GM12878 (cell line): ENCODE results near the gene TTC39B. TPM values are rescaled to one million over a fixed set of nuclear protein-coding genes. Genes with fewer than 3 reads are reported as not detected.

Experiments used
- ATAC-seq: fragments of 200-7000 bp; cut with Tn5 transposase; 3 replicates; pipeline ENCODE4 v1.9.1; 2020; ENCODE audit warnings: mild to moderate bottlenecking, moderate library complexity
- BruUV-seq: library from RNA; stranded (reverse); fragments of 400-500 nt; replicated peaks from 2 replicates; lab custom pipeline; 2021; lab: Mats Ljungman, UMichigan
- CTCF ChIA-PET: fragments of 300-600 bp; sonication (Branson Sonifier 250); formaldehyde crosslinking; extraction: SDS; loops from one replicate; lab custom pipeline; 2021; ENCODE audit warnings: inconsistent platforms; lab: Yijun Ruan, JAX
- POLR2A ChIA-PET: fragments of 350-600 bp; formaldehyde crosslinking; extraction: SDS; loops from one replicate; lab custom pipeline; 2021; ENCODE audit warnings: inconsistent platforms; lab: Charles Lee
- RAD21 ChIA-PET: fragments of 300-600 bp; sonication (Branson Sonifier 250); formaldehyde crosslinking; loops from one replicate; lab custom pipeline; 2023; ENCODE audit warnings: antibody characterized with exemption; ENCODE audit not compliant: unreplicated experiment; lab: Charles Lee
- SMC1A ChIA-PET: fragments of 300-600 bp; sonication (Branson Sonifier 250); formaldehyde crosslinking; loops from one replicate; lab custom pipeline; 2023; ENCODE audit not compliant: unreplicated experiment, uncharacterized antibody; lab: Charles Lee
- DNase-seq: peaks from one replicate; pipeline ENCODE4 v3.0.0-alpha.2; 2011; ENCODE audit warnings: low read depth, low spot score
- FAIRE-seq: peaks from 3 replicates; lab custom pipeline; 2011; peaks lifted over from hg19 to GRCh38; lab: Jason Lieb, UNC
- H2AFZ ChIP-seq: 2 replicates; pipeline ENCODE4 v1.6.0; 2011; ENCODE audit warnings: low read depth, low read length, control low read depth; ENCODE audit not compliant: control insufficient read depth
- H3K27ac ChIP-seq: 2 replicates; pipeline ENCODE4 v1.5.1; 2011; ENCODE audit warnings: control low read depth; ENCODE audit not compliant: control insufficient read depth, insufficient read depth
- H3K27me3 ChIP-seq, 2 experiments: replicated peaks in 1 of 2; 2 replicates each; pipeline versions ENCODE4 v1.6.0 to v1.6.1; 2011; ENCODE audit warnings: low read length in 1 of 2; ENCODE audit not compliant: control insufficient read depth in 2 of 2, insufficient read depth in 2 of 2
- H3K36me3 ChIP-seq, 2 experiments: 2 replicates each; pipeline ENCODE4 v1.5.1; 2011; ENCODE audit warnings: low read length in 1 of 2; ENCODE audit not compliant: control insufficient read depth in 2 of 2, insufficient read depth in 2 of 2
- H3K4me1 ChIP-seq: 2 replicates; pipeline ENCODE4 v1.6.1; 2011; ENCODE audit warnings: mild to moderate bottlenecking, low read length, moderate library complexity, mixed read lengths; ENCODE audit not compliant: control insufficient read depth, insufficient read depth
- H3K4me2 ChIP-seq: 2 replicates; pipeline ENCODE4 v1.6.0; 2011; ENCODE audit warnings: control low read depth; ENCODE audit not compliant: control insufficient read depth, insufficient read depth
- H3K4me3 ChIP-seq: fragments of 200-600 bp; sonication (generic); 2 replicates; pipeline ENCODE4 v1.5.1; 2016
- H3K79me2 ChIP-seq: 2 replicates; pipeline ENCODE4 v1.6.0; 2011; ENCODE audit warnings: low read length; ENCODE audit not compliant: control insufficient read depth, insufficient read depth
- H3K9ac ChIP-seq: 2 replicates; pipeline ENCODE4 v1.8.0; 2011; ENCODE audit warnings: low read length, control low read depth, mixed read lengths; ENCODE audit not compliant: control insufficient read depth, insufficient read depth
- H3K9me3 ChIP-seq: replicated peaks from 3 replicates; pipeline ENCODE4 v1.5.1; 2011; ENCODE audit warnings: mild to moderate bottlenecking, low read length; ENCODE audit not compliant: control insufficient read depth, insufficient read depth
- H4K20me1 ChIP-seq: 2 replicates; pipeline ENCODE4 v1.6.0; 2011; ENCODE audit not compliant: control insufficient read depth, insufficient read depth
- CHD4 ChIP-seq: fragments of 200-600 bp; sonication (generic); IDR thresholded peaks from 2 replicates; pipeline ENCODE4 v1.6.1; 2016; ENCODE audit warnings: mild to moderate bottlenecking
- EED ChIP-seq: sonication (generic); IDR thresholded peaks from 2 replicates; pipeline ENCODE4 v1.6.1; 2016; ENCODE audit warnings: antibody characterized with exemption, low read depth
- EP300 ChIP-seq, 2 experiments: fragments of 150-350 bp in 1 of 2; IDR thresholded peaks; 2 replicates each; pipeline ENCODE4 v1.6.1; 2011 to 2012; ENCODE audit warnings: low read depth in 2 of 2, low read length in 2 of 2, borderline replicate concordance in 1 of 2, improper control_type of control experiment in 1 of 2, inconsistent platforms in 1 of 2; ENCODE audit not compliant: control insufficient read depth in 1 of 2
- EZH2 ChIP-seq: IDR thresholded peaks from 2 replicates; pipeline ENCODE4 v1.6.1; 2012; ENCODE audit warnings: low read depth, mild to moderate bottlenecking, control low read depth, inconsistent platforms, low read length, borderline replicate concordance; ENCODE audit not compliant: control insufficient read depth
- NBN ChIP-seq: fragments of 450-650 bp; IDR thresholded peaks from 2 replicates; pipeline ENCODE4 v1.6.1; 2016
- POLR2AphosphoS2 ChIP-seq: IDR thresholded peaks from 2 replicates; pipeline ENCODE4 v1.6.1; 2011; ENCODE audit warnings: low read depth, mild to moderate bottlenecking, low read length, improper control_type of control experiment, moderate library complexity
- RB1 ChIP-seq: fragments of 450-650 bp; formaldehyde crosslinking; IDR thresholded peaks from 2 replicates; pipeline ENCODE4 v1.6.1; 2017; ENCODE audit warnings: mild to moderate bottlenecking, borderline replicate concordance
- RBBP5 ChIP-seq: fragments of 200-600 bp; sonication (generic); conservative IDR thresholded peaks from 2 replicates; pipeline ENCODE4 v1.6.1; 2016
- SUPT20H ChIP-seq: IDR thresholded peaks from 2 replicates; pipeline ENCODE4 v1.6.1; 2011; ENCODE audit warnings: low read depth, mild to moderate bottlenecking, low read length, moderate library complexity, borderline replicate concordance; ENCODE audit not compliant: control insufficient read depth
- SUZ12 ChIP-seq: fragments of 200-600 bp; sonication (generic); IDR thresholded peaks from one replicate; pipeline ENCODE4 v1.6.1; 2018; ENCODE audit warnings: antibody characterized with exemption, mild to moderate bottlenecking; ENCODE audit not compliant: unreplicated experiment
- TARDBP ChIP-seq: IDR thresholded peaks from 2 replicates; pipeline ENCODE4 v1.6.1; 2016; ENCODE audit warnings: borderline replicate concordance
- YBX1 ChIP-seq: fragments of 450-650 bp; IDR thresholded peaks from 2 replicates; pipeline ENCODE4 v1.6.1; 2016; ENCODE audit warnings: antibody characterized with exemption
- YY1 ChIP-seq: IDR thresholded peaks from 2 replicates; pipeline ENCODE4 v1.6.1; 2011; ENCODE audit warnings: low read depth, mild to moderate bottlenecking, low read length
- WGBS: methylation state at CpG from one replicate; pipeline ENCODE4 v1.1.6; 2016; ENCODE audit warnings: low lambda C conversion rate; ENCODE audit not compliant: insufficient replicate concordance, insufficient coverage; ENCODE audit errors: missing lambda C conversion rate; 5-methylcytosine and 5-hydroxymethylcytosine counted together
- in situ Hi-C: fragments of 300-500 bp; cut with MboI; formaldehyde crosslinking; loops from 9 replicates; pipeline ENCODE4 v1.14.3; 2018; ENCODE audit warnings: mixed read lengths
- intact Hi-C: fragments of 100-400 bp; cut with micrococcal nuclease; formaldehyde crosslinking; loops from one replicate; pipeline ENCODE4 v1.14.2; 2022; ENCODE audit not compliant: unreplicated experiment
- polyA plus RNA-seq, 11 experiments: library from polyadenylated mRNA; depleted of rRNA in 4 of 11; unstranded in 6 of 11; stranded (reverse) in 5 of 11; fragments of >200 nt; fragmentation: Nextera tagmentation in 4 of 11; fragmentation: Illumina TruSeq in 1 of 11; extraction: Ambion mirVana in 4 of 11; extraction: Trizol in 1 of 11; gene quantifications; 1 replicate in 1 of 11; 2 replicates in 10 of 11; pipeline versions ENCODE4 v1.2.1 to v1.2.3, GENCODE V29; 2011 to 2016; ENCODE audit warnings: inconsistent platforms in 2 of 11, missing spikeins in 2 of 11, low read depth in 1 of 11
- total RNA-seq, 4 experiments: library from RNA; depleted of rRNA in 3 of 4; stranded (reverse); fragments of >200 nt in 3 of 4; fragmentation: Illumina TruSeq in 1 of 4; extraction: Trizol in 1 of 4; gene quantifications; 2 replicates each; pipeline versions ENCODE4 v1.2.1 to v1.2.3, GENCODE V29; 2013 to 2021
- TF ChIP-seq, protein P1 (sequence below): fragments of 450-650 bp; formaldehyde crosslinking; IDR thresholded peaks from 2 replicates; pipeline ENCODE4 v1.4.0; 2020; ENCODE audit warnings: mild to moderate bottlenecking, moderate library complexity
- TF ChIP-seq, protein P2 (sequence below): IDR thresholded peaks from 2 replicates; pipeline ENCODE4 v1.6.1; 2012; ENCODE audit warnings: low read length, inconsistent platforms
- TF ChIP-seq, protein P3 (sequence below): fragments of 450-650 bp; IDR thresholded peaks from 2 replicates; pipeline ENCODE4 v1.6.1; 2017; ENCODE audit warnings: mild to moderate bottlenecking
- TF ChIP-seq, protein P4 (sequence below): IDR thresholded peaks from 2 replicates; pipeline ENCODE4 v1.6.1; 2011; ENCODE audit warnings: borderline replicate concordance, low read depth, mild to moderate bottlenecking, moderate library complexity, low read length; ENCODE audit not compliant: insufficient read depth, poor library complexity, severe bottlenecking

The TTC39B gene
- total and polyA plus RNA-seq, 10 of the 15 experiments (the other 5 are each of a cell fraction or from before 2014, with no cell fraction given): 0.68 to 2.5 (median 1.5) TPM

GRCh38 chr9:15146268-15146700, 160.7 kb downstream of the TTC39B start:
- ChIA-PET RAD21 (no interaction called here), POLR2A (no interaction called here), SMC1A (interaction anchor here (1.0 kb wide), 1 partner anchor 23 kb away, joined by 3 read pairs; no protein-coding TSS in a partner anchor), CTCF (no interaction called here)
- Histone ChIP-seq H3K79me2 (no peaks in the 10 kb centered on the region), H3K27me3 (no peaks in the 10 kb centered on the region), H3K9me3 (no peaks in the 10 kb centered on the region), H3K4me2 (no peak overlapping the region), H3K27ac (no peak overlapping the region), H4K20me1 (no peaks in the 10 kb centered on the region), H3K36me3 (no peaks in the 10 kb centered on the region), H3K4me3 (no peak overlapping the region), H2AFZ (no peak overlapping the region), H3K9ac (no peak overlapping the region), H3K4me1 (no peaks in the 10 kb centered on the region)
- BruUV-seq: no TSS peak
- in situ Hi-C loops: loop anchor here (25.0 kb wide), 1 partner anchor 684 kb away; no protein-coding TSS in a partner anchor
- DNase-seq (no peak), ATAC-seq (no peak), FAIRE-seq (no peak)
- TF ChIP-seq, protein P1, sequence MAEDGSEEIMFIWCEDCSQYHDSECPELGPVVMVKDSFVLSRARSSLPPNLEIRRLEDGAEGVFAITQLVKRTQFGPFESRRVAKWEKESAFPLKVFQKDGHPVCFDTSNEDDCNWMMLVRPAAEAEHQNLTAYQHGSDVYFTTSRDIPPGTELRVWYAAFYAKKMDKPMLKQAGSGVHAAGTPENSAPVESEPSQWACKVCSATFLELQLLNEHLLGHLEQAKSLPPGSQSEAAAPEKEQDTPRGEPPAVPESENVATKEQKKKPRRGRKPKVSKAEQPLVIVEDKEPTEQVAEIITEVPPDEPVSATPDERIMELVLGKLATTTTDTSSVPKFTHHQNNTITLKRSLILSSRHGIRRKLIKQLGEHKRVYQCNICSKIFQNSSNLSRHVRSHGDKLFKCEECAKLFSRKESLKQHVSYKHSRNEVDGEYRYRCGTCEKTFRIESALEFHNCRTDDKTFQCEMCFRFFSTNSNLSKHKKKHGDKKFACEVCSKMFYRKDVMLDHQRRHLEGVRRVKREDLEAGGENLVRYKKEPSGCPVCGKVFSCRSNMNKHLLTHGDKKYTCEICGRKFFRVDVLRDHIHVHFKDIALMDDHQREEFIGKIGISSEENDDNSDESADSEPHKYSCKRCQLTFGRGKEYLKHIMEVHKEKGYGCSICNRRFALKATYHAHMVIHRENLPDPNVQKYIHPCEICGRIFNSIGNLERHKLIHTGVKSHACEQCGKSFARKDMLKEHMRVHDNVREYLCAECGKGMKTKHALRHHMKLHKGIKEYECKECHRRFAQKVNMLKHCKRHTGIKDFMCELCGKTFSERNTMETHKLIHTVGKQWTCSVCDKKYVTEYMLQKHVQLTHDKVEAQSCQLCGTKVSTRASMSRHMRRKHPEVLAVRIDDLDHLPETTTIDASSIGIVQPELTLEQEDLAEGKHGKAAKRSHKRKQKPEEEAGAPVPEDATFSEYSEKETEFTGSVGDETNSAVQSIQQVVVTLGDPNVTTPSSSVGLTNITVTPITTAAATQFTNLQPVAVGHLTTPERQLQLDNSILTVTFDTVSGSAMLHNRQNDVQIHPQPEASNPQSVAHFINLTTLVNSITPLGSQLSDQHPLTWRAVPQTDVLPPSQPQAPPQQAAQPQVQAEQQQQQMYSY (CRISPR knock-in tag): no peak
- TF ChIP-seq CHD4: no peak
- no peak for TF ChIP-seq SUZ12
- TF ChIP-seq, protein P2, sequence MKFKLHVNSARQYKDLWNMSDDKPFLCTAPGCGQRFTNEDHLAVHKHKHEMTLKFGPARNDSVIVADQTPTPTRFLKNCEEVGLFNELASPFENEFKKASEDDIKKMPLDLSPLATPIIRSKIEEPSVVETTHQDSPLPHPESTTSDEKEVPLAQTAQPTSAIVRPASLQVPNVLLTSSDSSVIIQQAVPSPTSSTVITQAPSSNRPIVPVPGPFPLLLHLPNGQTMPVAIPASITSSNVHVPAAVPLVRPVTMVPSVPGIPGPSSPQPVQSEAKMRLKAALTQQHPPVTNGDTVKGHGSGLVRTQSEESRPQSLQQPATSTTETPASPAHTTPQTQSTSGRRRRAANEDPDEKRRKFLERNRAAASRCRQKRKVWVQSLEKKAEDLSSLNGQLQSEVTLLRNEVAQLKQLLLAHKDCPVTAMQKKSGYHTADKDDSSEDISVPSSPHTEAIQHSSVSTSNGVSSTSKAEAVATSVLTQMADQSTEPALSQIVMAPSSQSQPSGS: no peak
- TF ChIP-seq POLR2AphosphoS2: no peak
- TF ChIP-seq, protein P3, sequence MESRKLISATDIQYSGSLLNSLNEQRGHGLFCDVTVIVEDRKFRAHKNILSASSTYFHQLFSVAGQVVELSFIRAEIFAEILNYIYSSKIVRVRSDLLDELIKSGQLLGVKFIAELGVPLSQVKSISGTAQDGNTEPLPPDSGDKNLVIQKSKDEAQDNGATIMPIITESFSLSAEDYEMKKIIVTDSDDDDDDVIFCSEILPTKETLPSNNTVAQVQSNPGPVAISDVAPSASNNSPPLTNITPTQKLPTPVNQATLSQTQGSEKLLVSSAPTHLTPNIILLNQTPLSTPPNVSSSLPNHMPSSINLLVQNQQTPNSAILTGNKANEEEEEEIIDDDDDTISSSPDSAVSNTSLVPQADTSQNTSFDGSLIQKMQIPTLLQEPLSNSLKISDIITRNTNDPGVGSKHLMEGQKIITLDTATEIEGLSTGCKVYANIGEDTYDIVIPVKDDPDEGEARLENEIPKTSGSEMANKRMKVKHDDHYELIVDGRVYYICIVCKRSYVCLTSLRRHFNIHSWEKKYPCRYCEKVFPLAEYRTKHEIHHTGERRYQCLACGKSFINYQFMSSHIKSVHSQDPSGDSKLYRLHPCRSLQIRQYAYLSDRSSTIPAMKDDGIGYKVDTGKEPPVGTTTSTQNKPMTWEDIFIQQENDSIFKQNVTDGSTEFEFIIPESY: no peak
- no peak for TF ChIP-seq EZH2
- TF ChIP-seq EED: no peak
- no peak for TF ChIP-seq NBN
- TF ChIP-seq RB1: no peak
- no peak for TF ChIP-seq YY1
- no peak for TF ChIP-seq EP300 (IDR thresholded peaks at IDR 0.05; ENCODE audit: borderline replicate concordance in 1 of 2, control insufficient read depth in 1 of 2, low read depth in 2 of 2, low read length in 2 of 2)
- TF ChIP-seq, protein P4, sequence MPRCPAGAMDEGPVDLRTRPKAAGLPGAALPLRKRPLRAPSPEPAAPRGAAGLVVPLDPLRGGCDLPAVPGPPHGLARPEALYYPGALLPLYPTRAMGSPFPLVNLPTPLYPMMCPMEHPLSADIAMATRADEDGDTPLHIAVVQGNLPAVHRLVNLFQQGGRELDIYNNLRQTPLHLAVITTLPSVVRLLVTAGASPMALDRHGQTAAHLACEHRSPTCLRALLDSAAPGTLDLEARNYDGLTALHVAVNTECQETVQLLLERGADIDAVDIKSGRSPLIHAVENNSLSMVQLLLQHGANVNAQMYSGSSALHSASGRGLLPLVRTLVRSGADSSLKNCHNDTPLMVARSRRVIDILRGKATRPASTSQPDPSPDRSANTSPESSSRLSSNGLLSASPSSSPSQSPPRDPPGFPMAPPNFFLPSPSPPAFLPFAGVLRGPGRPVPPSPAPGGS: no peak
- no peak for TF ChIP-seq RBBP5
- no peak for TF ChIP-seq TARDBP
- no peak for TF ChIP-seq YBX1
- TF ChIP-seq SUPT20H: no peak
- intact Hi-C loops: no loop called here
- 67% methylated on average over 9 of the region's 9 CpGs for WGBS
